Stimulated activated CD8-positive, alpha-beta memory T cell treated with anti-CD3 and anti-CD28 coated beads, Interleukin-2, amount 100 ng/mL, for 1 hour (primary cell): ENCODE data around the gene MARS1.
"Not testable (repeated sequence)": the region's sequence is repeated elsewhere in the genome, so short reads cannot be mapped to it uniquely, and the experiment has no call there.

Source experiments
- DNase-seq, 2 donors: peaks; one replicate each; pipeline ENCODE4 v3.0.0-alpha.2; 2020; ENCODE audit warnings: low read depth in 2 of 2

MARS1 gene

GRCh38 chr12:57550641-57551549 lies 63.0 kb downstream of the MARS1 start:
- DNase-seq: no peak

GRCh38 chr12:57551637-57552305 lies 63.9 kb downstream of the MARS1 start:
- DNase-seq: no peak

- no peak for DNase-seq
These were observed 64.4 kb downstream of the MARS1 start for GRCh38 chr12:57552306-57552651.

GRCh38 chr12:57552835-57553313 lies 65.0 kb downstream of the MARS1 start:
- DNase-seq: no peak

GRCh38 chr12:57553343-57554202 lies 65.7 kb downstream of the MARS1 start:
- DNase-seq: no peak

GRCh38 chr12:57554453-57554852 lies 66.6 kb downstream of the MARS1 start:
- DNase-seq: no peak

- no peak for DNase-seq
These were observed 67.0 kb downstream of the MARS1 start for GRCh38 chr12:57554897-57555296.

GRCh38 chr12:57558864-57559263 lies 71.0 kb downstream of the MARS1 start:
- DNase-seq: no peak

GRCh38 chr12:57560516-57560915 lies 72.6 kb downstream of the MARS1 start:
- no peak for DNase-seq

GRCh38 chr12:57561117-57561516 lies 73.2 kb downstream of the MARS1 start:
- not testable (repeated sequence) for DNase-seq

GRCh38 chr12:57563358-57563757 lies 75.5 kb downstream of the MARS1 start:
- DNase-seq: no peak

GRCh38 chr12:57564178-57564740 lies 76.4 kb downstream of the MARS1 start:
- no peak for DNase-seq
